ENCODE measurements around the gene ZIK1. TPM values are rescaled to one million over a fixed set of nuclear protein-coding genes. Genes with fewer than 3 reads are reported as not detected.

Gene ZIK1
- total RNA-seq: 4.7 and 9.2 TPM in 2 replicates

GRCh38 chr19:57583521-57584416, at the start of gene ZIK1:
TSS of gene ZIK1 (plus strand) at chr19:57584145. CDS start at chr19:57584357, 212 bp downstream.

GRCh38 chr19:57559404-57560025, 24.4 kb upstream of the ZIK1 start, which contains the start of gene ZNF550:
TSS of gene ZNF550 (minus strand) at chr19:57559863. CDS start at chr19:57559682, 181 bp downstream.

GRCh38 chr19:57578487-57579205, 5.3 kb upstream of the ZIK1 start, which contains the start of gene ZNF416:
TSS of gene ZNF416 (minus strand) at chr19:57578911. CDS start at chr19:57578704, 207 bp downstream.

GRCh38 chr19:57599761-57600383, 15.9 kb downstream of the ZIK1 start, which contains the start of gene ZNF530:
TSS of gene ZNF530 (plus strand) at chr19:57599885. CDS start at chr19:57604346, 4,461 bp downstream.

GRCh38 chr19:57613941-57614743, 30.2 kb downstream of the ZIK1 start, which contains the start of gene ZNF134:
TSS of gene ZNF134 (plus strand) at chr19:57614242. CDS start at chr19:57619469, 5,227 bp downstream.

GRCh38 chr19:57632987-57633831, 49.3 kb downstream of the ZIK1 start, which contains the start of gene ZNF211:
TSS of gene ZNF211 (plus strand) at chr19:57633168. CDS start at chr19:57633347, 179 bp downstream.

Other genes with a start within 250 kb of the ZIK1 start
- gene ZNF304, start 232.9 kb upstream of the ZIK1 start, total RNA-seq: 9.9 and 11.4 TPM in 2 replicates
- gene TRAPPC2B, start 220.6 kb upstream of the ZIK1 start, total RNA-seq: 12.7 and 15.1 TPM in 2 replicates
- gene ZNF547, start 220.6 kb upstream of the ZIK1 start, total RNA-seq: 3.2 and 4.1 TPM in 2 replicates
- 22.1 and 26.4 TPM in 2 replicates for gene ZNF548, start 194.3 kb upstream of the ZIK1 start, total RNA-seq
- 13.7 and 14.0 TPM in 2 replicates for gene ZNF17, start 173.0 kb upstream of the ZIK1 start, total RNA-seq
- 8.4 and 9.0 TPM in 2 replicates for gene ZNF749, start 148.8 kb upstream of the ZIK1 start, total RNA-seq
- 0.55 and 0.62 TPM in 2 replicates for gene VN1R1, start 127.0 kb upstream of the ZIK1 start, total RNA-seq
- gene ZNF772, start 106.6 kb upstream of the ZIK1 start, total RNA-seq: 17.2 and 19.6 TPM in 2 replicates
- 10.3 and 13.1 TPM in 2 replicates for gene ZNF419, start 96.4 kb upstream of the ZIK1 start, total RNA-seq
- 21.5 and 27.0 TPM in 2 replicates for gene ZNF773, start 84.2 kb upstream of the ZIK1 start, total RNA-seq
- gene ZNF549, start 56.8 kb upstream of the ZIK1 start, total RNA-seq: 4.8 and 4.9 TPM in 2 replicates
- gene ZNF550, start 24.3 kb upstream of the ZIK1 start, total RNA-seq: 9.0 and 11.0 TPM in 2 replicates
- gene ZNF416, start 5.2 kb upstream of the ZIK1 start, total RNA-seq: 6.0 TPM in 2 replicates
- gene ZNF530, start 15.7 kb downstream of the ZIK1 start, total RNA-seq: 5.1 and 13.3 TPM in 2 replicates
- 19.9 and 20.1 TPM in 2 replicates for gene ZNF134, start 30.1 kb downstream of the ZIK1 start, total RNA-seq
- gene ZNF211, start 49.0 kb downstream of the ZIK1 start, total RNA-seq: 6.7 and 7.1 TPM in 2 replicates
- gene ZSCAN4, start 84.8 kb downstream of the ZIK1 start, total RNA-seq: not detected in 2 replicates
- gene ZNF551, start 97.8 kb downstream of the ZIK1 start, total RNA-seq: 3.4 and 7.1 TPM in 2 replicates
- gene ZNF154, start 125.1 kb downstream of the ZIK1 start, total RNA-seq: 0.44 and 0.87 TPM in 2 replicates
- 7.4 and 8.0 TPM in 2 replicates for gene ZNF671, start 143.5 kb downstream of the ZIK1 start, total RNA-seq
- 9.7 and 11.2 TPM in 2 replicates for gene ZNF776, start 162.7 kb downstream of the ZIK1 start, total RNA-seq
- gene ZNF586, start 185.5 kb downstream of the ZIK1 start, total RNA-seq: 14.3 and 18.7 TPM in 2 replicates
- gene ZNF552, start 230.8 kb downstream of the ZIK1 start, total RNA-seq: 7.7 and 9.6 TPM in 2 replicates
- gene ZNF587B, start 246.2 kb downstream of the ZIK1 start, total RNA-seq: 20.5 and 29.8 TPM in 2 replicates